TTC549 (cell line): ENCODE results near the gene ZBTB47.

Source experiments
- FAIRE-seq: peaks from 2 replicates; lab custom pipeline; 2012; peaks lifted over from hg19 to GRCh38; lab: Jason Lieb, UNC

The ZBTB47 gene

GRCh38 chr3:42653560-42654330, at the start of gene ZBTB47:
Gene ZBTB47 (plus strand): TSS chr3:42653697. CDS start chr3:42658356, 4,659 bp downstream.
- FAIRE-seq = no peak

- FAIRE-seq = no peak
Measured at GRCh38 chr3:42605546-42606173, 47.8 kb upstream of the ZBTB47 start.

DNA sequence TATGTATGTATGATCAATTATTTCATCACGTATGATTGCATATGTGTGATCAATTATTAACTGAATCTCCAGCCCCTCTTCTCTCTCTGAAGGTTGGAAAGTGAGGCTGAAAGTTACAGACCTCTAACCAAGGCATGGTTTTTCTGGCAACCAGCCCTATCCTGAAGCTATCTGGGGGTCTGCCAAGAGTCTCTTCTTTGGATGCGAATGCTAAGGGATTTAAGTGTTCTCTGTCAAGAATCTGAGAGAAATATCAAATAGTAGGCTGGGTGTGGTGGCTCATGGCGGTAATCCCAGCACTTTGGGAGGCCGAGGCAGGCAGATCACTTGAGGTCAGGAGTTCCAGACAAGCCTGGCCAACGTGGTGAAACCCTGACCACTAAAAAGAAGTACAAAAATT, 44.9 kb upstream of the ZBTB47 start:
- FAIRE-seq = no peak

- no peak for FAIRE-seq
Measured at GRCh38 chr3:42610976-42611375, 42.5 kb upstream of the ZBTB47 start.

DNA sequence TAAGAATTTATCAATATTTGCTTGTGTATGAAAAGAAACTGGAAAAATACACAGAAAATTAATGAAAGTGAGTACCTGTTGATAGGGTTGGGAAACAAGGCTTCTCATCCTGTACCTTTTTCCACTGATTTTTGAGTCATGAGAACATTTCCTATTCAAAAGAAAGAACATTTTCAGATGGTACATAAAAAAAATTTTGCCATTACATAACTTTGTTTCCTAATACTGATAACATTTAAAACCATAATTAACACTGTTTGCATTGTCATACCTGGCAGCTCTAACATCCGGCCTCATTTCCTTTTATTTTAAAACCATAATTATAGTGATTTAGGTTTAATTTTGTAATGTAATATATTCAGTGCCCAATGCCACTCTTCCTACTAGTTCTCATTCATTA, 41.3 kb upstream of the ZBTB47 start:
- no peak for FAIRE-seq

- FAIRE-seq = no peak
Measured at GRCh38 chr3:42612928-42613327, 40.6 kb upstream of the ZBTB47 start.

DNA sequence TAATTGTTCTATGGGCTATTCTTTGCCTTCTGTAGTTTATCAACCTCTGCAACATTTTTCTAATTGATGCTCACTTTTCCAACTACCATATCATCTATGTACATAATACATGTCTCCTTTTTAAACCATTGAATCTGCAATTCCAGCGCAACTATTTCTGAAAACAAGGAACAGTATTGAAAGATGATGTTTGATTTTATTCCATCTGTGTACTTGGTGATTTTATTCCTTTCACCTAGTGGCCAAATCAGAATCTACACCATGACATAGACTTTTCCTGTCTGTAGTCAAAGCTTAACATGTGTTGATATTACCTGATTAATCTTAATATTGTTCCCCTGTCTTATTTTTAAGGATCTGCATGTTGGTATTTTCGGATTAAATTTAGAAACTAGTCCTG, 40.0 kb upstream of the ZBTB47 start:
- no peak for FAIRE-seq

- no peak for FAIRE-seq
Measured at GRCh38 chr3:42631620-42632019, 21.9 kb upstream of the ZBTB47 start.

DNA sequence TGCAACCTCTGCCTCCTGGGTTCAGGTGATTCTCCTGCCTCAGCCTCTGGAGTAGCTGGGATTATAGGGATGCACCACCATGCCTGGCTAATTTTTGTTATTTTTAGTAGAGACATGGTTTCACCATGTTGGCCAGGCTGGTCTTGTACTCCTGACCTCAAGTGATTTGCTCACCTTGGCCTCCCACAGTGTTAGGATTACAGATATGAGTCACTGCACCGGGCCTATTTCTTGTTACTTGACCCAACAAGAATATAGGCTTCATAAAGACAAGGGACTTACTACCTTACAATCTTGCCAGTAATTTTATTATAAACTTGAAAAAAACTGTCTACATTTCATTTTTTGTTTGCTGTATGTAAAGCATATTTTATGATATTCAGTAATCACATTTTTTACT, 21.4 kb upstream of the ZBTB47 start:
- FAIRE-seq = no peak

- FAIRE-seq = no peak
Measured at GRCh38 chr3:42633544-42633943, 20.0 kb upstream of the ZBTB47 start.

DNA sequence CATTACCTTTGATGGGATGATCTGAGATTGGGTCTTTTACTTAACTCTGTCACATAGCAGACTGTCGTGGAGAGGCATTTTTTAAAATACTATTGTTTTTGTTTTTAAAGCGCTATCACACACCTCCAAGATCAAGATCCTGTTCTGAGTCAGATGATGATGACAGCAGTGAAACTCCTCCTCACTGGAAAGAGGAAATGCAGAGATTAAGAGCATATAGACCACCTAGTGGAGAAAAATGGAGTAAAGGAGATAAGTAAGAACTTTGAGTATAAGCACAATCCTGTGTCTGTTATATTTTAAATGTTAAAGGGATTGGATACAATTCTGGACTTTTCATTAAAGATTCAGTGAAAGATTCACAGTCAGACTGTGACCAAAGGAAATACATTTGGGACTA, 18.4 kb upstream of the ZBTB47 start:
- no peak for FAIRE-seq

GRCh38 chr3:42637001-42637400, 16.5 kb upstream of the ZBTB47 start:
- no peak for FAIRE-seq

DNA sequence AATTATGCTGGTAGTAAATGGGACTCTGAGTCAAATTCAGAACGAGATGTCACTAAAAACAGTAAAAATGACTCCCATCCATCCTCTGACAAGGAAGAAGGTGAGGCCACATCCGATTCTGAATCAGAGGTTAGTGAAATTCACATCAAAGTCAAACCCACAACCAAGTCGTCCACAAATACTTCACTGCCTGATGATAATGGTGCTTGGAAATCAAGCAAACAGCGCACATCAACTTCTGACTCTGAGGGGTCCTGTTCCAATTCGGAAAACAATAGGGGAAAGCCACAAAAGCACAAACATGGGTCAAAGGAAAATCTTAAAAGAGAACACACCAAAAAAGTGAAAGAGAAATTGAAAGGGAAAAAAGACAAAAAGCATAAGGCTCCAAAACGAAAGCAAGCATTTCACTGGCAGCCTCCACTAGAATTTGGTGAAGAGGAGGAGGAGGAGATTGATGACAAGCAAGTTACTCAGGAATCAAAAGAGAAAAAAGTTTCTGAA, 15.1 kb upstream of the ZBTB47 start:
- FAIRE-seq = no peak

DNA sequence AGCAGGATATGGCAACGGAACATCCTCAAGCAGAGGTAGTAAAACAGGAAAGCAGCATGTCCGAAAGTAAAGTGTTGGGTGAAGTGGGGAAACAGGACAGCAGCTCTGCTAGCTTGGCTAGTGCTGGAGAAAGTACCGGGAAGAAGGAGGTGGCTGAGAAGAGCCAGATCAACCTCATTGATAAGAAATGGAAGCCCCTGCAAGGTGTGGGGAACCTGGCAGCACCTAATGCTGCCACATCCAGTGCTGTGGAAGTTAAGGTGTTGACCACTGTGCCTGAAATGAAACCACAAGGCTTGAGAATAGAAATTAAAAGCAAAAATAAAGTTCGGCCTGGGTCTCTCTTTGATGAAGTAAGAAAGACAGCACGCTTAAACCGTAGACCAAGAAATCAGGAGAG, 14.3 kb upstream of the ZBTB47 start:
- FAIRE-seq = no peak

DNA sequence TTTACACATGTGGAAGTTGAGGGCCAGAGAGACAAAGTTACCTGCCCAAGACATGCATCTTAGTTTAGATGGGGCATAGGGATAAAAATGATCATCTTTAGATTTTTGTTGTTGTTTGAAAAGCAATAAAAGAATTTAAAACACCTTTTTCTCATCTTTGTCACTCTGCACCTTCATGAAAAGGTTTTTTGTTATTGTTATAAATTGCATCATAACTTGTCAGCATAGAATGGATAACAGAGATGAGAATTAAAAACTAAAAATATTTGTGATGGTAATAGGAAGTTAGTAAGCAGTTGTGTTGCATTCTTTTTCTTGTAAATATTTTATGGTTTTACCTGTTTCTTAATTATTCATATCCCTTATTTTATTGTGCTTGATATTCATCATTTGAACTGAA, 13.4 kb upstream of the ZBTB47 start:
- no peak for FAIRE-seq

DNA sequence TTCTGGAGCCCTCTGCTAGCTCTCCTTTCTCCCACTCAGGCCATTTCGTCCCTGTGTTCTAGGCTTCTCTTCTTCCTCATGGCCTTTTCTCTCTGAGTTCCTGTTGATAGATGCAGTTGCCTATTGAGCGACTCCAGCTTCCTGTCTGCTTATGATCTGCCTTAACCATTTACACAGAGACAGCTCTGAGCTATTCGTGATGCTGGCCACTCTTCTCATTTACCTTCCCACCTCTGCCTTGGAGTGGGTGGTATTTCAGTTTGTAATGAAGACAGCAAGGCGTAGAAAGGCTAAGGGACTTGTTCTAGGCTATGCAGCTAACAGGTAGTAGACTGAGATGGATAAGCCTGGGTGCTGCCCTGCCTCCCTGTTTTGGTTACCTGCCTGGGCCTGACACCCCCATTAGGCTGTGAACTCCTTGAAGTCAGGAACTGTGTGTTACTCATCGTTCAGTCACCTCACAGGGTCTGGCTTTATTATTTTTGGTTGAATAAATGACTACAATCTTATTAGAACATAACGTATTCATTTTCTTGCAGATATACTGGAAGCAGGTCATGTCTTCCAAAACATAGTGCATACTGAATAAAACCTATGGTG, 12.6 kb upstream of the ZBTB47 start:
- FAIRE-seq = no peak

- no peak for FAIRE-seq
Measured at GRCh38 chr3:42647821-42648459, 5.6 kb upstream of the ZBTB47 start.

GRCh38 chr3:42649006-42649405, 4.5 kb upstream of the ZBTB47 start:
- FAIRE-seq = no peak

GRCh38 chr3:42649783-42650182, 3.7 kb upstream of the ZBTB47 start:
- no peak for FAIRE-seq

- no peak for FAIRE-seq
Measured at GRCh38 chr3:42651248-42652091, 2.0 kb upstream of the ZBTB47 start.

GRCh38 chr3:42652251-42652610, 1.3 kb upstream of the ZBTB47 start:
- FAIRE-seq = no peak
